Coronary artery (tissue), 2 donors: Measurements from ENCODE around the gene PGA4.
A peak's percentile ranks its signal among the peaks of the same experiment; 100 is the strongest.

Source experiments
- DNase-seq: peaks from one replicate; pipeline ENCODE4 v3.0.0-alpha.2; 2017; ENCODE audit warnings: low spot score
- H3K27ac ChIP-seq, 2 donors: fragments of 200-600 bp; sonication (generic); one replicate each; pipeline ENCODE4 v1.5.1; 2016 to 2019
- H3K4me3 ChIP-seq: fragments of 200-600 bp; sonication (generic); 2 replicates; pipeline ENCODE4 v1.5.1; 2016; ENCODE audit warnings: mild to moderate bottlenecking, moderate library complexity
- CTCF ChIP-seq: fragments of 200-600 bp; sonication (generic); IDR thresholded peaks from one replicate; pipeline ENCODE4 v1.5.1; 2019; ENCODE audit warnings: antibody characterized with exemption

PGA4 gene

GRCh38 chr11:61181489-61181888 lies 40.7 kb upstream of the PGA4 start:
- no peak for TF ChIP-seq CTCF
- no peak overlapping the region for H3K27ac ChIP-seq
- no peak overlapping the region for H3K4me3 ChIP-seq
- DNase-seq: no peak

DNA sequence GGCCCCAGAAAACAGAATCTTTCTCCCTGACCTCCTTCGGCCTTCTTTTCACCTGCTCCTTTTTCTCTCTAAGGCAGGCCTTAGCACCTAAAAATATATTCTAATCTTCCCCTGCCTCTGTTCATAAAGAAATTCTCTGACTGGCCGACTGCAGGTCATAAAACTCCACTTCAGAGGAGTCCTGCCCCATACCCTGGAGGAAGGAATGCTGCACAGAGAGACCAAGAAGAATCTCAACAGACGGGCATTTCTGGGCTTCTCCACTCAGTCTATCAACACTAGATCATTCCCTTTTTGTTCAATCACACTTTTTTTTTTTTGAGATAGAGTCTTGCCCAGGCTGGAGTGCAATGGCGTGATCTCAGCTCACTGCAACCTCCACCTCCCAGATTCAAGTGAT lies 38.5 kb upstream of the PGA4 start:
- DNase-seq: no peak
- Histone ChIP-seq H3K4me3 (no peak overlapping the region), H3K27ac (no peak overlapping the region)
- no peak for TF ChIP-seq CTCF

GRCh38 chr11:61186504-61186903 lies 35.6 kb upstream of the PGA4 start:
- no peak for TF ChIP-seq CTCF
- H3K4me3 ChIP-seq: no peak overlapping the region
- DNase-seq: no peak
- no peak overlapping the region for H3K27ac ChIP-seq

- peak; percentile 64 for TF ChIP-seq CTCF
- Histone ChIP-seq H3K4me3 (no peak overlapping the region), H3K27ac (no peak overlapping the region)
- no peak for DNase-seq
Measured at GRCh38 chr11:61187505-61188130, 34.5 kb upstream of the PGA4 start.

- no peak for DNase-seq
- Histone ChIP-seq H3K4me3 (no peak overlapping the region), H3K27ac (no peak overlapping the region)
- no peak for TF ChIP-seq CTCF
Measured at GRCh38 chr11:61189933-61190332, 32.2 kb upstream of the PGA4 start.

- DNase-seq: no peak
- H3K27ac ChIP-seq: no peak overlapping the region
- H3K4me3 ChIP-seq: no peak overlapping the region
- no peak for TF ChIP-seq CTCF
Measured at GRCh38 chr11:61193596-61193995, 28.6 kb upstream of the PGA4 start.

- H3K4me3 ChIP-seq: no peak overlapping the region
- no peak for DNase-seq
- TF ChIP-seq CTCF: no peak
- no peak overlapping the region for H3K27ac ChIP-seq
Measured at GRCh38 chr11:61194169-61194671, 27.9 kb upstream of the PGA4 start.
